Osteocyte (in vitro differentiated cells): ENCODE results near the gene CCDC196. TPM values are rescaled to one million over a fixed set of nuclear protein-coding genes. Genes with fewer than 3 reads are reported as not detected.

ENCODE experiments used
- DNase-seq: peaks from one replicate; pipeline ENCODE4 v3.0.0; 2021; ENCODE audit warnings: mixed read lengths; ENCODE audit not compliant: unreplicated experiment; ENCODE audit errors: extremely low spot score
- H3K27ac Mint-ChIP-seq: one replicate; pipeline ENCODE4 v1.8.0; 2021; ENCODE audit warnings: mild to moderate bottlenecking, mixed read lengths; ENCODE audit not compliant: unreplicated experiment
- H3K27me3 Mint-ChIP-seq: one replicate; pipeline ENCODE4 v1.8.0; 2021; ENCODE audit warnings: mixed read lengths; ENCODE audit not compliant: unreplicated experiment
- H3K36me3 Mint-ChIP-seq: one replicate; pipeline ENCODE4 v1.8.0; 2021; ENCODE audit warnings: mixed read lengths; ENCODE audit not compliant: unreplicated experiment
- H3K4me1 Mint-ChIP-seq: one replicate; pipeline ENCODE4 v1.8.0; 2021; ENCODE audit warnings: mixed read lengths; ENCODE audit not compliant: unreplicated experiment
- H3K4me3 Mint-ChIP-seq: one replicate; pipeline ENCODE4 v1.8.0; 2021; ENCODE audit warnings: mild to moderate bottlenecking, moderate library complexity, mixed read lengths; ENCODE audit not compliant: unreplicated experiment
- H3K9me3 Mint-ChIP-seq: one replicate; pipeline ENCODE4 v1.8.0; 2021; ENCODE audit warnings: mixed read lengths; ENCODE audit not compliant: unreplicated experiment
- total RNA-seq: library from RNA; stranded (reverse); gene quantifications from 2 replicates; pipeline ENCODE4 v1.2.1, GENCODE V29; 2021
- TF ChIP-seq, protein P1 (sequence below): fragments of 200-600 bp; sonication (generic); IDR thresholded peaks from 2 replicates; pipeline ENCODE4 v1.5.0; 2021; ENCODE audit warnings: antibody characterized with exemption, mild to moderate bottlenecking, moderate library complexity

CCDC196 gene
- total RNA-seq, 1 donor from 2014 or later = not detected

DNA sequence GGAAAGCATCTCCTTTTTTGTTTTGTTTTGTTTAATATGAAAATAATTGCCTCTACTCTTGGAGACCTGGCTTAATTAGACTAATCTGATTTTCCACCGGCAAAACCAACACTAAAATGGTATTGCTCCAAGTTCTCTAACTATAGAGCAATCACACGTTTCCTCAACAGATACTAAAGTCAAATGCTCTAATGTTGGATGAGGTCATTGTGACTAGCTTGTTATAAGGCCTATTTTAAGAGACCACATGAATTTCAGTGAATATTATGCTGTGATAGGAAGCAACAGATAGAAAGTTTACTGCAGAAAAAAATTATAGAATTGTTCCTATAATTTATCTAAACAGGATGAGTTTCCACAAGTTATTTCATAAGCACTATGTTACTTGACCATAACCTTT lies 3.3 kb upstream of the CCDC196 start:
- no peaks in the 10 kb centered on the region for H3K36me3 Mint-ChIP-seq
- DNase-seq = no peak
- no peaks in the 10 kb centered on the region for H3K4me1 Mint-ChIP-seq
- no peaks in the 10 kb centered on the region for H3K9me3 Mint-ChIP-seq
- TF ChIP-seq, protein P1, sequence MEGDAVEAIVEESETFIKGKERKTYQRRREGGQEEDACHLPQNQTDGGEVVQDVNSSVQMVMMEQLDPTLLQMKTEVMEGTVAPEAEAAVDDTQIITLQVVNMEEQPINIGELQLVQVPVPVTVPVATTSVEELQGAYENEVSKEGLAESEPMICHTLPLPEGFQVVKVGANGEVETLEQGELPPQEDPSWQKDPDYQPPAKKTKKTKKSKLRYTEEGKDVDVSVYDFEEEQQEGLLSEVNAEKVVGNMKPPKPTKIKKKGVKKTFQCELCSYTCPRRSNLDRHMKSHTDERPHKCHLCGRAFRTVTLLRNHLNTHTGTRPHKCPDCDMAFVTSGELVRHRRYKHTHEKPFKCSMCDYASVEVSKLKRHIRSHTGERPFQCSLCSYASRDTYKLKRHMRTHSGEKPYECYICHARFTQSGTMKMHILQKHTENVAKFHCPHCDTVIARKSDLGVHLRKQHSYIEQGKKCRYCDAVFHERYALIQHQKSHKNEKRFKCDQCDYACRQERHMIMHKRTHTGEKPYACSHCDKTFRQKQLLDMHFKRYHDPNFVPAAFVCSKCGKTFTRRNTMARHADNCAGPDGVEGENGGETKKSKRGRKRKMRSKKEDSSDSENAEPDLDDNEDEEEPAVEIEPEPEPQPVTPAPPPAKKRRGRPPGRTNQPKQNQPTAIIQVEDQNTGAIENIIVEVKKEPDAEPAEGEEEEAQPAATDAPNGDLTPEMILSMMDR = no peak
- H3K27ac Mint-ChIP-seq = no peak overlapping the region
- H3K4me3 Mint-ChIP-seq = no peak overlapping the region
- peaks cover 15% of the 10 kb centered on the region for H3K27me3 Mint-ChIP-seq

GRCh38 chr14:66483322-66483721 lies 2.8 kb upstream of the CCDC196 start:
- TF ChIP-seq, protein P1 = no peak
- no peak overlapping the region for H3K4me3 Mint-ChIP-seq
- no peaks in the 10 kb centered on the region for H3K9me3 Mint-ChIP-seq
- no peaks in the 10 kb centered on the region for H3K4me1 Mint-ChIP-seq
- no peaks in the 10 kb centered on the region for H3K36me3 Mint-ChIP-seq
- no peak for DNase-seq
- H3K27ac Mint-ChIP-seq = no peak overlapping the region
- peaks cover 15% of the 10 kb centered on the region for H3K27me3 Mint-ChIP-seq

- TF ChIP-seq, protein P1 = no peak
- Mint-ChIP-seq H3K36me3 (no peaks in the 10 kb centered on the region), H3K9me3 (no peaks in the 10 kb centered on the region), H3K27me3 (peaks cover 20% of the 10 kb centered on the region), H3K27ac (no peak overlapping the region), H3K4me1 (no peaks in the 10 kb centered on the region), H3K4me3 (no peak overlapping the region)
- no peak for DNase-seq
Observed at GRCh38 chr14:66485029-66485428, 1.1 kb upstream of the CCDC196 start.

- Mint-ChIP-seq H3K27me3 (peaks cover 17% of the 10 kb centered on the region), H3K4me1 (no peaks in the 10 kb centered on the region), H3K27ac (no peak overlapping the region), H3K4me3 (no peak overlapping the region), H3K9me3 (no peaks in the 10 kb centered on the region), H3K36me3 (no peaks in the 10 kb centered on the region)
- TF ChIP-seq, protein P1 = no peak
- DNase-seq = no peak
Observed at GRCh38 chr14:66487164-66487563, 993 bp downstream of the CCDC196 start.

GRCh38 chr14:66490143-66491111 lies 4.3 kb downstream of the CCDC196 start:
- H3K27ac Mint-ChIP-seq = no peak overlapping the region
- no peak overlapping the region for H3K4me3 Mint-ChIP-seq
- no peaks in the 10 kb centered on the region for H3K9me3 Mint-ChIP-seq
- H3K4me1 Mint-ChIP-seq = no peaks in the 10 kb centered on the region
- peaks cover 15% of the 10 kb centered on the region for H3K27me3 Mint-ChIP-seq
- H3K36me3 Mint-ChIP-seq = no peaks in the 10 kb centered on the region
- DNase-seq = no peak
- TF ChIP-seq, protein P1 = no peak
